HG03442 (cell line): ENCODE results near the gene MMP3.

Experiments
- ATAC-seq: cut with Tn5 transposase; IDR thresholded peaks from one replicate; pipeline ENCODE4 v1.9.1; 2021; ENCODE audit warnings: mild to moderate bottlenecking, moderate library complexity; ENCODE audit not compliant: unreplicated experiment

Gene MMP3

GRCh38 chr11:102792604-102793003 is 50.8 kb downstream of the MMP3 start:
- ATAC-seq, result no peak

GRCh38 chr11:102791271-102792036 is 52.0 kb downstream of the MMP3 start:
- no peak for ATAC-seq

DNA sequence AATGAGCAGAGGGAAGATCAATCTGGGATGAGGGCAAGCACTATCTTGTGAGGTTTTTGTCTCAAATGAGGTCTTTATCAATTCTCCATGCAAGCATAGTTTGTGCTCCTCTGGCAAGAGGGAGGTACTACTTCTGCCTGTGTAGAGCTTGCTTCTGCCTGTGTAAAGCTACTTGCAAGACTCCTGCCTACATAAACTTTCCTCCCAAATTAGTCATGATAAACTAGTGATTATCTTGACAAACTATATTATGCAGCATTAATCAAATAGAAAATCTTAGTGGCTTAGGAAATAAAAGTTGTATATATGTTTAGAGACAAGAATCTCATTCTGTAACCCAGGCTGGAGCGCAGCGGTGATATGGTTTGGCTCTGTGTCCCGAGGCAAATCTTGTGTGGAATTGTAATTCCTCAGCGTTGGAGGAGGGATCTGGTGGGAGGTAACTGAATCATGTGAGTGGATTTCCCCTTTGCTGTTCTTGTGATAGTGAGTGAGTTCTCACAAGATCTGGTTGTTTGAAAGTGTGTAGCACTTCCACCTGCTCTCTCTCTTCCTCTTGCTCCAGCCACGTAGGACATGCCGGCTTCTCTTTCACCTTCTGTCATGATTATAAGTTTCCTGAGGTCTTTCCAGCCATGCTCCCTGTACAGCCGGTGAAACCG is 54.9 kb downstream of the MMP3 start:
- ATAC-seq, result no peak
